Brain pericyte (primary cell): ENCODE measurements around the gene CMIP.

Experiments
- DNase-seq: peaks from one replicate; pipeline ENCODE4 v3.0.0-alpha.2; 2012; ENCODE audit warnings: low read depth, low spot score

The CMIP gene

GRCh38 chr16:81447383-81448101 lies 2.9 kb downstream of the CMIP start:
- DNase-seq, result no peak

GRCh38 chr16:81448154-81449131 lies 3.8 kb downstream of the CMIP start:
- DNase-seq, result no peak

- no peak for DNase-seq
Measured at GRCh38 chr16:81449241-81449640, 4.6 kb downstream of the CMIP start.

- no peak for DNase-seq
Measured at GRCh38 chr16:81449899-81450608, 5.4 kb downstream of the CMIP start.

GRCh38 chr16:81450783-81451491 lies 6.3 kb downstream of the CMIP start:
- DNase-seq, result no peak

- no peak for DNase-seq
Measured at GRCh38 chr16:81451753-81452680, 7.4 kb downstream of the CMIP start.

- DNase-seq, result no peak
Measured at GRCh38 chr16:81453091-81453728, 8.6 kb downstream of the CMIP start.

GRCh38 chr16:81454044-81454443 lies 9.4 kb downstream of the CMIP start:
- no peak for DNase-seq

GRCh38 chr16:81455006-81455405 lies 10.4 kb downstream of the CMIP start:
- DNase-seq, result no peak

GRCh38 chr16:81455720-81456494 lies 11.3 kb downstream of the CMIP start:
- no peak for DNase-seq

GRCh38 chr16:81456523-81457325 lies 12.1 kb downstream of the CMIP start:
- no peak for DNase-seq

- DNase-seq, result no peak
Measured at GRCh38 chr16:81457326-81458133, 12.9 kb downstream of the CMIP start.

GRCh38 chr16:81458149-81458669 lies 13.6 kb downstream of the CMIP start:
- no peak for DNase-seq

GRCh38 chr16:81458827-81459598 lies 14.4 kb downstream of the CMIP start:
- no peak for DNase-seq

GRCh38 chr16:81460075-81460474 lies 15.5 kb downstream of the CMIP start:
- no peak for DNase-seq

GRCh38 chr16:81461243-81461642 lies 16.6 kb downstream of the CMIP start:
- no peak for DNase-seq
